ENCODE results near the gene RBMS3. TPM values are rescaled to one million over a fixed set of nuclear protein-coding genes. Genes with fewer than 3 reads are reported as not detected.
"Not testable (repeated sequence)": the region's sequence is repeated elsewhere in the genome, so short reads cannot be mapped to it uniquely, and the experiment has no call there.

The RBMS3 gene
- polyA plus RNA-seq, 4 donors, result 13.9 to 15.7 (median 14.1) TPM

GRCh38 chr3:29310865-29311264, 30.0 kb downstream of the RBMS3 start:
- no peak for DNase-seq (ENCODE audit: low read depth in 4 of 4, low spot score in 2 of 4)

DNA sequence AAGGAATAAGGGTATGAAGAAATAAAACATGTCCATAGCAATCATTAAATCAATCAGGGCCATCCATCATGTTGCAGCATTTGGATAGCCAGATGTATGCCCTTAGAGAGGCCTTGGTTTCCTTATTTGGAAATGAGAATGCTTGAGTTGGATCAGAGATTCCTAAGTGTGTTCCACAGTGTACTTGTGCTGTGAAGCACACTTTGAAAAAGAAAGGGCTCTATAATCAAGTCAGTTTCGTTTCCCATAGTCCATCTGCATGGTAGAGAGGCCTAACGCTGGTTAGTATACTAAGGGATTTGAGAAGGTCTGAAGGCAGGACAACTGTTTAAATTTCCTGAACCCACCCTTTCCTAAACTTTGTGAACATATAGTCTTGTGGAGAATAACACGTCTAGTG, 30.9 kb downstream of the RBMS3 start:
- DNase-seq (ENCODE audit: low read depth in 4 of 4, low spot score in 2 of 4), result no peak

DNA sequence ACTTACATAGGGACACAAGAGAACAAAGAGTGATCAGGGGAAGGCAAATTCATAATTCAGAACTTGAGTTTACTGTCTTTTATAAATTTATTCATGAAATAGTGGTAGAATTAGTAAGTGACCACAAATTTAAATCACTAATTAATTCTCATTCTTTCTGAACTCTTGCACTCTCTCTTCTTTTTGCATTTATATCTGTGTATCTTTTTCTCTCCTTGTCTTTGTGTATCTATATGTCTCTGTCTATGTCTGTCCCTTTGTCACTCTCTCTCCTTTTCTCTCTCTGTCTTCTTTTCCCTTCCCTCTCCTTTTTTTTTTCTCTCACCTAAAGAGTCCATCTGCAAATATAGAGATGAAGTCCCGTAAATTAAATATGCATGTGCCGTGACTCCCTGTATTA, 31.5 kb downstream of the RBMS3 start:
- no peak for DNase-seq (ENCODE audit: low read depth in 4 of 4, low spot score in 2 of 4)

- no peak for DNase-seq (ENCODE audit: low read depth in 4 of 4, low spot score in 2 of 4)
Measured at GRCh38 chr3:29312960-29313452, 32.1 kb downstream of the RBMS3 start.

- DNase-seq (ENCODE audit: low read depth in 4 of 4, low spot score in 2 of 4), result no peak
Measured at GRCh38 chr3:29313981-29314726, 33.3 kb downstream of the RBMS3 start.

GRCh38 chr3:29314727-29315088, 33.8 kb downstream of the RBMS3 start:
- no peak for DNase-seq (ENCODE audit: low read depth in 4 of 4, low spot score in 2 of 4)

DNA sequence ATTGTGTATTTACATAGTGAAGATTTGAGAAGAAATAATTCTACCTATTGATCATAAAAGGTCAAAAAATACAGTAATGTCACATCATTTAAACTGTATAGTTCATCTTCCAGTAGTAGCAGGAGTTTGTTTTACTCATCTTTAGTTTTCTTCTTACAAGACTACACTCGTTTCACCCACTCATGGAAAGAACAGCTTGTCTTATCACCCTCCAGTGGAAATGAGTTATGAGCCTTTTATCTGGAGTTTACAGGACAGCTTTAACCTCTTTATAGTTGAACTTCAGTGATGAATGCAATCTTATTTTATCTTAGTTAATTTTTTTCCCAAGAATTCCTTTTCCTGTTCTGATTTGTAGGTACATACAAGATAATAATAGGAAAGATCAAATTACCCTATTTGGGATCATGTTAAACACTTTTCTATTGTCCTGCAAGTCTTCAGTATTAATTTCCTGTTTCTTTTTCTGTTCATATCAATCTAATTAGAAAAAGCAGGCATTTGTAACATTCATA, 36.8 kb downstream of the RBMS3 start:
- DNase-seq (ENCODE audit: low read depth in 4 of 4, low spot score in 2 of 4), result no peak

- no peak for DNase-seq (ENCODE audit: low read depth in 4 of 4, low spot score in 2 of 4)
Measured at GRCh38 chr3:29318251-29318650, 37.4 kb downstream of the RBMS3 start.

DNA sequence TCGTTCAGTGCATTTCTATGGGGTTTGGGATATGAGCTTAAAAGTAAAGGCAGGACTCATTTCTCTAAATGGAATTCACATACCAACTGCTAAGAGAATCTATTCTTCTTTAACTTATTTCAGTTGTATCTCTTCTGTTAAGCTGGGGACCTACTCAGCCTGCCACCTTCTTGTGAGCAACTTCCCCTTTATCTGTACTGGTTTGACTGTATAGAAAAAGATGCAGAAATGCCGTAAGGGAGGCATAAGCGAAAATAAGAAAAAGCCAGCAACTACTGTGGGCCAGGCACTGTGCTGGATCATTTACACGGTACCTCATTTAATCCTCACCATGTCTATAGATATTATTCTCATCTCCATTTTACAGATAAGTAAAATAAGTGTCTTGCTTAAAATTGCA, 38.4 kb downstream of the RBMS3 start:
- no peak for DNase-seq (ENCODE audit: low read depth in 4 of 4, low spot score in 2 of 4)

GRCh38 chr3:29319798-29320197, 38.9 kb downstream of the RBMS3 start:
- no peak for DNase-seq (ENCODE audit: low read depth in 4 of 4, low spot score in 2 of 4)

- DNase-seq (ENCODE audit: low read depth in 4 of 4, low spot score in 2 of 4), result no peak
Measured at GRCh38 chr3:29322586-29322985, 41.7 kb downstream of the RBMS3 start.

GRCh38 chr3:29324180-29324651, 43.3 kb downstream of the RBMS3 start:
- DNase-seq (ENCODE audit: low read depth in 4 of 4, low spot score in 2 of 4), result no peak

DNA sequence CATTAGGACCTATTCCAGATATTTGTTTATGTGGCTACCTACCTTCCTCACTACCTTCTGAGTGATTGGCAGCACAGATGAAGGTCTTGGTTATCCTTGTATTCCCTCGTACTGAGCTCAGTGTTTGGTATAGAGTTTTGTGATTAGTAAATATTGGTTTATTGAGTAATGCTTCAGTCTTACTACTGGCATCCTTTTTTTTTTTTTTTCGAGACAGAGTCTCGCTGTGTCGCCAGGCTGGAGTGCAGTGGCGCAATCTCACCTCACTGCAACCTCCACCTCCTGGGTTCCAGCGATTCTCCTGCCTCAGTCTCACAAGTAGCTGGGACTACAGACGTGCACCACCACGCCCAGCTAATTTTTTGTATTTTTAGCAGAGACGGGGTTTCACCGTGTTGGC, 45.7 kb downstream of the RBMS3 start:
- DNase-seq (ENCODE audit: low read depth in 4 of 4, low spot score in 2 of 4), result not testable (repeated sequence)

DNA sequence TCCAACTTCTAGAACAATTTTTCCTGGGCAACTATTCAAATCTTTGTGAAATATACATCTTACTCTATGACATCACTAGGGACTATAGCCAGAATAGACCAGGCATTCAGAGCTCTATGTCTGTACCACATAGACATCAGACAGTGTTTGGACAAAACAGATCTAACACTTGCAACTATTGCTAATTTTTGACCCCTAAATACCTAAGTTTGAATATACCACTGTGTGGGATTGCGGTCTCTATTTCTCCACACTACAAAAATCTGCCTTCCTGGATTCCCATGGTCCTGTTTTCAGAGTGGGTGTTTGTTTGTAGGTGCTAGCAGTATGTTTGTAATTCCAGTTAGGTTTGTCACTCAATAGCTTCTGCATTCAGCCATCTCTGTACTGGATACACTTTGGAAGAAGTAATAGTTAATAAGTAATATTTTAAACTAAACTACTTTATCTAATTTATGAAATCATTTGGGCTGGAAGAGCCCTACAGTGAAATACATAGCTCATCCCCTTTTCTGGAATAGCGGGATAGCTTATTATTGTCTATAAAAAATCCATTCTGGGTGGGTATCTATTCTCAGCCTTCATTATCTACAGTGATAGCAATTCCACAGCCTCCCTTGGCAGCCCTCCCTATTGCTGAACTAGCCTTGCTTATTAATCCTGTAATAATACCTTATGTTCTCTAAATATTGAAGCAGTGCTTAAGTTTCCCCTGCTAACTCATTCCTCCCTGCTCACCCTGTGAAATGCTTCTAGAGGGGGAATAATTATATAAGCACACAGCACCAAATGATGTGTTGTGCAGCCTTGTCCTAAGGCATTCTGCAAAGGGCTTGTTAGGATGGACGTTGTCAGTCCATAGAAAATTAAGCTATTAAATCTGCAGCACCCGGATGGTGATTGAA, 49.4 kb downstream of the RBMS3 start:
- no peak for DNase-seq (ENCODE audit: low read depth in 4 of 4, low spot score in 2 of 4)

DNA sequence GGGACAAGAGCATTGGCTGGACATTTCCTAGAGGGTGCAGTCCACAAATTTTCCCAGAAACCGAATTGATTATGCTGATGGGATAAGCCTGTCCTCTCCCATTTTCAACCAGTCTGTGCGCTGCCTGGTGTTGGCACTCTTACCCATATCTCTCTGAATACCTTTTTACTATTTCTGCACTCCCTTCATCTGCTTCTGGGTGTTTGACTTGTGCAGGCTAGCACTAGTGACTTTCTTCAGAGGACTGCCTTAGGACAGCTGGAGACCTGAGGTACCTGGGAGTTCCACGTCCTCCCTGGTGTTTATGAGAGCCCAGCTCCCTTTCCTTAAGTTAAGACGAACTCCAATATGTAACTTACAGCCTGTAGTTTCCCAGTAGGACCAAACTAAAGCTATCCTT, 50.2 kb downstream of the RBMS3 start:
- DNase-seq (ENCODE audit: low read depth in 4 of 4, low spot score in 2 of 4), result no peak

DNA sequence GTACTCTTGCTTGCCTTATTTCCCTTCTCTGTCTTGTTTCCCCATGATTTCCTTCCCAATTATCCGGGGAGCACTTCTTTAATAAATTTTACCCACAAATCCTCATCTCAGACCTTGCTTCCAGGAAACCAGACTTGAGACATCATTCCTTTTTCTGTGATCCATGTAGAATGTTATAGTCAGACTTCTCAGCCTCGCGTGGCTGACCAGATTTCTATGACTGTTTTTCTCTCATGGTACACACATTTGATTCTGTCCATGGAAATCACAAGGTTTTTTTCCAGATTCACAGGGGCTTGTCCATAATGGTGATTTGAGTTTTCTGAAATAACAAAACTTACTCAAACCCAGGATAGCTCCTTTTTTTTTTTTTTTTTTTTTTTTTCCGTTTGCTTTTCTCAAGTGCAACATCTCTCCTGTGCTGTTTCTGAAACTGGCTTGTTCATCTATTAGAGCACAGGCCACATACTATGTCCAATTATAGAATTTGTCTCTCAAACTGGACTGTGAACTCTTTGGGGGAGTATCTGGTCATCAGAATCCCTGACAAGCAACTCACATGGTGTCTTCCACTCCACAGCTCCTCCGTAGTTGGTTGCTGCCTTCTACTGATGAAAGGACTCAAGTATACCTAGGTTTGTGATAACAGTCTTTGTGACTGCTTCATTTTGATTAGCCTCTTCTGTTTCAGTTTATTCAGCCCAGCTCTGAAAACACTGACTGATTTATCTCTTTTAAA, 50.8 kb downstream of the RBMS3 start:
- no peak for DNase-seq (ENCODE audit: low read depth in 4 of 4, low spot score in 2 of 4)

DNA sequence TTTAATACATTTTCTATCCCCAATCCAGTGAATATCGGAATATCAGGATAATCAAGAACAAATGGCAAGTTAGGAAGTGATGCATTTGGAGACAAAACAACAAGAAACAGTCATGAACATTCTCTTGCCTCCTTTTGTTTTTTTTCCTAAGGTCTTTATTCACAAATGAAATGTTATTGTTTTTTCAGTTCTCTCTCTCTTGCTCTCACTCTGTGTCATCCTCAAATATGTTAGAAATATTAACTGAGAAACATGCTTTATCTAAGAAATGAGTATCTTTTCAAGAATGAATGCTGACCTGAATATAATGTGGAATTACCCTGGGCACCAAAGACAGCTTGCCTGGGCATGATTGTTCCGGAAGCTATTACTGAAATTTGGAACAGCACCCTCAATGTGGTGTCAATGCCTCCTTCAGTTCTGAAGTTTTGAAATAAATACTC, 51.3 kb downstream of the RBMS3 start:
- no peak for DNase-seq (ENCODE audit: low read depth in 4 of 4, low spot score in 2 of 4)

- DNase-seq (ENCODE audit: low read depth in 4 of 4, low spot score in 2 of 4), result no peak
Measured at GRCh38 chr3:29333576-29333975, 52.7 kb downstream of the RBMS3 start.

DNA sequence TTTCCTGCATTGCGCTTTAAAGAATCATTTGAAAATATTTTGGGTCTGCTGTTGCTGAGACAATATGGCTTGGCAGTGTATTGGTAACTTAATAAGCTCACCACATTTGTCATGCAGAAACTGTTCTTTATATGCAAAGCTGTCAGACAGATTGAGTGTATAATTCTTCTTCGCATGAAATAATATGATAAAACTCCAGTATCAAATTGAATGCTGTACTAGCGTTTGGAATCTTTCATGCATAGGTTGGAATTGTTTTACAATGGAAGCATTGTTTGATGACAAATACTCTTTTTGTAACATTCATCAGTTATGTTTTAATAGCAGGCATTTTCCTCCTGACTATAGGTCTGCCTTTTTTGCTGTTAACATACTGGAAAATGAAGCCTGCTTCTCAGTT, 53.8 kb downstream of the RBMS3 start:
- DNase-seq (ENCODE audit: low read depth in 4 of 4, low spot score in 2 of 4), result no peak

GRCh38 chr3:29335438-29335837, 54.6 kb downstream of the RBMS3 start:
- peak; percentile 55 to 79 (median 64) for DNase-seq (ENCODE audit: low read depth in 4 of 4, low spot score in 2 of 4)

DNA sequence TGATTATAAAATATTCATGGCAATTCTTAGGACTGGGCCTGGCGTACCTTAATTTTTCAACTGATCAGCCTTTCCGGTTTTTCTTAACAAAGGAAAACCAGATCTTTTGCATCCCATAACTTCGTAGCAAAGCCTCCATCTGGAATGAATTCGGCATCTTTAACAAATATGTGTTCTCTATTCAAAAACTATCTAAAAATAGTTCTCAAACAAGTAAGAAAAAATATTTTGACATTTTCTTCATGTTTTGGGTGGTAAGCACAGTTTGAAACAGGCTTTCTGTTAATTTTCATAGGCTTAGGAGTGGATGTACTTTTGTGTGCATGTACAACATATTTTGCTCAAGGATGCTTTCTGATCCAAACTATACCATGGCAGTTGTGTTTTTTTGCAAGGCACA, 55.1 kb downstream of the RBMS3 start:
- no peak for DNase-seq (ENCODE audit: low read depth in 4 of 4, low spot score in 2 of 4)

All from left renal cortex interstitium (tissue), 4 donors.